Activated CD8-positive, alpha-beta memory T cell treated with anti-CD3 and anti-CD28 coated beads, Interleukin-2, amount 50 U/mL, for 1 hour (primary cell): ENCODE results near the gene IGLON5.
A peak's percentile ranks its signal among the peaks of the same experiment; 100 is the strongest.

Experiments used
- DNase-seq: peaks from one replicate; pipeline ENCODE4 v3.0.0-alpha.2; 2020; ENCODE audit errors: extremely low read depth

The IGLON5 gene

GRCh38 chr19:51364200-51365106, 53.0 kb downstream of the IGLON5 start:
- DNase-seq, result no peak

- DNase-seq, result no peak
Observed at GRCh38 chr19:51365211-51365964, 53.9 kb downstream of the IGLON5 start.

GRCh38 chr19:51365965-51366388, 54.5 kb downstream of the IGLON5 start, which contains the start of gene ETFB:
TSS of gene ETFB (minus strand) at chr19:51366388. CDS start at chr19:51366326, 62 bp downstream.
- DNase-seq, result no peak

GRCh38 chr19:51366389-51367254, 55.2 kb downstream of the IGLON5 start:
- peak; percentile 86 for DNase-seq

GRCh38 chr19:51367255-51367564, 55.8 kb downstream of the IGLON5 start:
- no peak for DNase-seq

- peak; percentile 84 for DNase-seq
Observed at GRCh38 chr19:51367565-51368365, 56.3 kb downstream of the IGLON5 start.

GRCh38 chr19:51368366-51369282, 57.2 kb downstream of the IGLON5 start, which contains the start of gene CLDND2:
TSS of gene CLDND2 (minus strand) at chr19:51369003. CDS start at chr19:51368577, 426 bp downstream.
- no peak for DNase-seq

- no peak for DNase-seq
Observed at GRCh38 chr19:51370230-51370629, 58.8 kb downstream of the IGLON5 start.

GRCh38 chr19:51371186-51371690, 59.8 kb downstream of the IGLON5 start:
- no peak for DNase-seq

- no peak for DNase-seq
Observed at GRCh38 chr19:51372021-51372648, 60.7 kb downstream of the IGLON5 start.

- DNase-seq, result peak; percentile 62
Observed at GRCh38 chr19:51372649-51373504, 61.4 kb downstream of the IGLON5 start, which contains the start of gene NKG7. TSS of gene NKG7 (minus strand) at chr19:51372654. CDS start at chr19:51372535, 119 bp downstream.

GRCh38 chr19:51375504-51376221, 64.2 kb downstream of the IGLON5 start:
- DNase-seq, result no peak

GRCh38 chr19:51377422-51377821, 66.0 kb downstream of the IGLON5 start:
- no peak for DNase-seq

GRCh38 chr19:51380379-51380778, 68.9 kb downstream of the IGLON5 start:
- no peak for DNase-seq
